NCI-H446 (cell line): ENCODE data around the gene EXOC3L4.
A peak's percentile ranks its signal among the peaks of the same experiment; 100 is the strongest.

ENCODE experiments used
- DNase-seq, 2 experiments: peaks; one replicate each; lab custom pipeline; 2025; lab: John Stamatoyannopoulos, UW

EXOC3L4 gene

GRCh38 chr14:103121846-103122584, 27.5 kb downstream of the EXOC3L4 start:
- DNase-seq = peak; percentile 45 to 75

DNA sequence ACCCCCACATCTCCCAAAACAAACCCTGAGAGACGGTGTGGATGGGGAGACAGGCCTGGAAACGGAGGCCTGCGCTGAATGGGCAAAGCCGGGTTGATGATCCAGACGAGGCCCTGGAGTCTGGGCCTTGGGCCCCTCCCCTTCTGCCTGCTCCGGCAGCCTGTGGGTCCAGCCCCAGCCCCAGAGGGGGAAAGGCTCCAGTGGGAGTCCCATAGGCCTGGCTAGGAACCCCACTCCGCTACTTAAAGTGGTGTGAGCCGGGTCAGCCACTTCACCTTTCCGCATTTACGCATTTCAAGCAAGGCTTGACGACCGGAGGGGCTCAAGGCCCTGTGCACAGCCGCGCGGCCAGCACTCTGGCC, 28.0 kb downstream of the EXOC3L4 start:
- no peak for DNase-seq

DNA sequence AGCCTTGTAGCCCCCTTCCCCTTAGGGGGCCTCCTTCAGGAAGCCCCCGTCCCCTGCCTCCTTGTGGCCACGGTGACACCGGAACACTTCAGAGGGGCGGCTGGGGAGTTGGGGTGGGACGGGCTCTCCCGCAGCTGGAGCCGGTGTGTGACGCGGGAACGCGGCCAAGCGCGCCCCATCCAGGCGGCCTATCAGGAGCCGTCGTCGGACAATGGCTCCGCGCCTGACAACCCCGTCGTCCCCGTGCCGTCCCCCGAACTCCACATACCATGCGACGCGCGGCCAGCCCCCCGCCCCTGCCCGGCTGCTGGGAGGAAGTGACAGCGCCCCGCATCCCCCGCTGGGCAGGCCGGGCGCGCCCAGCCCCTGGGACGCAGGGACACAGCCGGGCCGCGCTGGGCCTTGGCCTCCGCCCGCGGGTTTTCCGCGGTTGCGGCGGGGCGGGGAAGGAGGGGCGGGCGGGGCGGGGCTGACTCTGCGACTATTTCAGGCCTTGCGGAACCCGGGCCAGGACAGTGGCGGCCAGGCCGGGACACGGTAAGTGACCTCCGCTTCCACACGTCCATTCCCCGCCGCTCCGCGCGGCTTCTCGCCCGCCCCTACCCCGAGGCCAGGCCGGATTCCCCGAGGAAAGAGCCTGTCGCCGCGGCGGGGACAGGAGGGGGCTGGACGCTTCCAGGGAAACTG, 28.6 kb downstream of the EXOC3L4 start, which contains the start of gene TNFAIP2:
Gene TNFAIP2, plus strand, starts transcription at position 515 of the 687 bp plus-strand sequence. CDS start 2,997 bp downstream, outside the sequence.
- no peak for DNase-seq

GRCh38 chr14:103123634-103124500, 29.3 kb downstream of the EXOC3L4 start:
- no peak for DNase-seq

GRCh38 chr14:103124501-103125001, 30.0 kb downstream of the EXOC3L4 start:
- DNase-seq = no peak

DNA sequence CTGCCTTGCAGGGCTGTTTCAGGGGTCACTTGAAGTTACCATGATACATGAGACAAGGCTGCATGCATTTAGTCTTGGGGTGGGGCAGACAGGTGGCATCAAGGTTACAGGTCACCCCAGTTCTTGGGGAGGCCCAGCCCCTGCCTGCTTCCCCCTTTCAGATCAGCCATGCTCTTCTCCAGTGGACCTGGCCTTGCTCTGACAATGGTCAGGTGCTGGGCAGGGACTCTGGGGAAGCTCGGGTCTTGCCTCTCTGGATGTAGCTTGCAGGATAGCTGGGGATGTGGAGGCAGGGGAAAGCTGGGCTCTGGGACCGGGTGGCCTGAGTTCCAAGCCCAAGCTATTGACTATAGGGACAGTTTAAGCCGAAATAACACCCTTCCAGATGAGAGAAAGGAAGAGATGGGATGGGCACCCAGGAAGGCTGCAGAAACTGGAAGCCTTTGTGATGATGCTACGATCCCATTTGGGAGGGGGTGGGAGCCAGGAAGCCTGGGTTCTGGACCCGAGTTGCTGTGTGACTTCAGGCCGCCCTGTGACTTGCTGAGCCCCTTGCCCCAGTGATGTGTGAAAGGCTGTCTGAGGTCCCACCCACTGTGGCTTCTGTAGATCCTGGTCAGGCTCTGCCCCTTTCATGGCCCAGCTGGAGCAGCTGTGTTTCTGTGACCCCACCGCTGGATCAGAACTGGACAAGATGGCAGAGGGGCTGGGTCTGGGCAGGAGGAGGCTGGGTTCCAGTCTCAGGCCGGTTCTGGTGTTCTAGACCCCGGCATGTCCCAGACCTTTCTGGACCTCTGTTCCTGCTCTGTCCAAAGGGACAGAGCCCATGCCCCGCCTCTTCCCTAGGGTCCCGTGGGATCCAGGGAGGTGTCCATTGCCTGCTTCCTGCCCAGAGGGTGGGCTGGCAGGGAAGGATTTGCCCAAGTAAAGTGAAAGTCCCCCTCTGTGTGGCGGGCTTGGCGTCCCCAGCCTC, 30.9 kb downstream of the EXOC3L4 start:
- no peak for DNase-seq

GRCh38 chr14:103126088-103126872, 31.8 kb downstream of the EXOC3L4 start:
- no peak for DNase-seq

- no peak for DNase-seq
Measured at GRCh38 chr14:103126873-103127304, 32.4 kb downstream of the EXOC3L4 start.

DNA sequence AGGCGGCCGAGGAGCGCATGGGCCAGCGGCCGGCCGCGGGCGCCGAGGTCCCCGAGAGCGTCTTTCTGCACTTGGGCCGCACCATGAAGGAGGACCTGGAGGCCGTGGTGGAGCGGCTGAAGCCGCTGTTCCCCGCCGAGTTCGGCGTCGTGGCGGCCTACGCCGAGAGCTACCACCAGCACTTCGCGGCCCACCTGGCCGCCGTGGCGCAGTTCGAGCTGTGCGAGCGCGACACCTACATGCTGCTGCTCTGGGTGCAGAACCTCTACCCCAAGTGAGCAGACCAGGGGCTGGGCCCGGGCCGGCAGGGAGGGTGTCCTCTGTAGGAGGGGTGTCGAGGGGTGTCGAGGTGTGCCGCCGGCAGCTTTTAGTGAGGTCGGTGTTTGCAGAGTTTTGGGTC, 32.8 kb downstream of the EXOC3L4 start:
- DNase-seq = no peak

DNA sequence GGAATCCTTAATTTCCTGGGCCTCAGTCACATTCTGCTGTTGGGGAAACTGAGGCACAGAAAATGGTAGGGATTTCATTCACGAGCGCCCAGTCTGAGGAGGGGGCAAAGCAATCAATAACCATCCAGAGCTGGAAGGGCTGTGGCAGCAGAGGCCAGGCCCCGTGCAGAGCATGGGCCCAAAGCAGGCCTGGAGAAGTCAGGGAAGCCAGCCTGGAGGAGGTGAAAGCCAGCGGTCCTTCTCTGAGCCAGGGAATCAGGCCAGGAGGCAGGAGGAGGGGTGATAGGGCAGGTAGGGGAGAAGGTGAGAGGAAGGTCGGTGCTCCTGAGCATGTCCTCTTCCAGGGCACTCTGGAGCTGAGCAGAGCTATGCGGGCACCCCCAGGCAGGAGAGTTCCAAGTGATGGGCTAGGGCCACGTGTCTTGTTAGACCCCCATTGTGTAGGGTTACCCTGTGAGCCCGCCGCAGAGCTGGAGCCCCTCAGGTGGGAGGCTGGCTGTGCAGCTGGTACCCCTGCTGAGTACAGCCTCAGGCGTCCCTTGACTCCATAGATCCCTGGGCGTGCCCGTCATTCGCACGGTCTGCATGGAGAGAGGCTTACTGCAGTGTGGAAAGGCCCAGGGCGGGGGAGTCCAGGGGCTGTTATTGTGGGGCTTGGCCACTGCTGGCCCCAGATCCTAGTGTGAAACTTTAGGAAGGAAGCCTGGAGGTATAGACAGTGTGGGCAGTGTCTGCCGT, 33.5 kb downstream of the EXOC3L4 start:
- DNase-seq = no peak

DNA sequence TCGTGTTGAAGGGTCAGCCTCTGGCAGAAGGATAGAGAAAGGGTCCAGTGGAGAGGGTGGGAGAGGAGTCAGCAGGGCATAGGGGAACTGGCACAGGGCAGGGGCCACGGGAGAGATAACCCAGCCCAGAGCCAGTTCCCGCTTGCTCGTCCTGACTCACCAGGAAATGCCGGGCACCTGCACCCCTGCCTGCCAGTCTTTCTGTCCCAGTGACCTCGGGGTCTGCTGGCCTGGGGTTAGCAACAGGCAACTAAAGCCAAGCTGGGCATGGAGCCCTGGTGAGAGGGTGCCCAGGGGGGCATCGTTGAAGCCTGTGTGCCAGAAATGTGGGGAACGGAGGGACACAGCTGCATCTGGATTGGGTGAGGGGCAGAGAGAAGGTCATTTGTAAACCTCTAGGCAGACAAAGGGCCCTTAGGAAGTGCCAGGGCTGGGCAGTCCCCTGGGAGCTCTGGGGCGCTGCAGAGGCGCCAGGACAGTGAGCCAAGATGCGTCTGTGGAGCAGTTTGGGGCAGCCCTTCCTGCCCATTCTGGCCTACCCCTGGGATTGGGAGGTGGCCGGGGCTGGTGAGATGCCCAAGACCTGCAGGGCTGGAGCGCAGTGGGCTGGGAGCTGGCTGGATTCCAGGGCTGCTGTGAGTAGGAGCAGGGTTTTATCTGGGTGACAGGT, 34.2 kb downstream of the EXOC3L4 start:
- no peak for DNase-seq

GRCh38 chr14:103129301-103130016, 34.9 kb downstream of the EXOC3L4 start:
- DNase-seq = no peak

DNA sequence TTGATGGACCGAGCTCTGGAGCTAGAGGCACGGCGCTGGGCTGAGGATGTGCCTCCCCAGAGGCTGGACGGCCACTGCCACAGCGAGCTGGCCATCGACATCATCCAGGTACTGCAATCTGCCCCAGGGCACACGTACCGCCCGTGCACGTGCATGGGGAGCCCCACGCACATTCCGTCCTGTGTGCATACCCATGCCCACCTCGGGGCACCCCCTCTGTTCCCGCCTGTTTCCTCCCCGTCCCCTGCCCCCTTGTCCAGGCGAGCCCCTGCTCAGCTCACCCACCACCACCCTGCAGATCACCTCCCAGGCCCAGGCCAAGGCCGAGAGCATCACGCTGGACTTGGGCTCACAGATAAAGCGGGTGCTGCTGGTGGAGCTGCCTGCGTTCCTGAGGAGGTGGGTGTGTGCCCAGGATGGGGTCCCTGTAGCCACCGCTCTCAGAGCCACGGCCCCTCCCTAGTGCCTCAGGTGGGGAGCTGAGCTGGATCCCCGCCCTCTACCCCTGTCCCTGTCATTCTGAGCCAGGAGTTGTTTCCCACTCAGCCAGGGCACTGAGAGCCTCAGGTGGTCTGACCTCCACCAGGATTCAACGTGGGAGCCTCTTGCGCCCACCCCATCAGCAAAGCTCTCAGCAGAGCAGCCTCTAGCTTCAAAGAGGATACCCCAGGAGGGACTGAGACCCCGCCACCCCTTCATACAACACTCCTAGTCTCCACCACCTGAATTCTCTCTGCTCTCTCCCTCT, 35.7 kb downstream of the EXOC3L4 start:
- no peak for DNase-seq

GRCh38 chr14:103130965-103131364, 36.4 kb downstream of the EXOC3L4 start:
- DNase-seq = no peak

DNA sequence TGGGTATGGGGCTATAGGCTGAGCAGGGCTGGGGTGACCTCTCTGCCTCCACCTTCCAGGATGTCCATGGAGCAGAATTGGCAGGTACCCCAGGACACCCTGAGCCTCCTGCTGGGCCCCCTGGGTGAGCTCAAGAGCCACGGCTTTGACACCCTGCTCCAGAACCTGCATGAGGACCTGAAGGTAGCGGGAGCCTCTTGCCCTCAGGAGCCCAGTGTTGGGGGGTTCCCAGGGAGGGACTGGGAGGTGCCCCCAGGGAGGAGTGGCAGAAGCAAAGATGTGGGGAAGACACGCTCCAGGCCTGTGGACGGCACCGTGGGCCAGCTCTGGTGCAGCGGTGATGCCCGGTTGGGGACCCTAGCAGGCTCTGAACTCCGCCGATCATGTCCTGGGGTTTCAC, 37.1 kb downstream of the EXOC3L4 start:
- no peak for DNase-seq

GRCh38 chr14:103132381-103133209, 38.1 kb downstream of the EXOC3L4 start:
- DNase-seq = no peak
